ENCODE data around the gene PPM1G. TPM values are rescaled to one million over a fixed set of nuclear protein-coding genes. Genes with fewer than 3 reads are reported as not detected.

The PPM1G gene
- total RNA-seq, 1 experiment from 2014 or later = 140 TPM

GRCh38 chr2:27431395-27431794, 22.0 kb upstream of the PPM1G start:
- TF ChIP-seq, protein P1, sequence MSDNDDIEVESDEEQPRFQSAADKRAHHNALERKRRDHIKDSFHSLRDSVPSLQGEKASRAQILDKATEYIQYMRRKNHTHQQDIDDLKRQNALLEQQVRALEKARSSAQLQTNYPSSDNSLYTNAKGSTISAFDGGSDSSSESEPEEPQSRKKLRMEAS (IDR thresholded peaks at IDR 0.05) = no peak
- no peak for TF ChIP-seq ATF3 (IDR thresholded peaks at IDR 0.05)
- TF ChIP-seq, protein P2, sequence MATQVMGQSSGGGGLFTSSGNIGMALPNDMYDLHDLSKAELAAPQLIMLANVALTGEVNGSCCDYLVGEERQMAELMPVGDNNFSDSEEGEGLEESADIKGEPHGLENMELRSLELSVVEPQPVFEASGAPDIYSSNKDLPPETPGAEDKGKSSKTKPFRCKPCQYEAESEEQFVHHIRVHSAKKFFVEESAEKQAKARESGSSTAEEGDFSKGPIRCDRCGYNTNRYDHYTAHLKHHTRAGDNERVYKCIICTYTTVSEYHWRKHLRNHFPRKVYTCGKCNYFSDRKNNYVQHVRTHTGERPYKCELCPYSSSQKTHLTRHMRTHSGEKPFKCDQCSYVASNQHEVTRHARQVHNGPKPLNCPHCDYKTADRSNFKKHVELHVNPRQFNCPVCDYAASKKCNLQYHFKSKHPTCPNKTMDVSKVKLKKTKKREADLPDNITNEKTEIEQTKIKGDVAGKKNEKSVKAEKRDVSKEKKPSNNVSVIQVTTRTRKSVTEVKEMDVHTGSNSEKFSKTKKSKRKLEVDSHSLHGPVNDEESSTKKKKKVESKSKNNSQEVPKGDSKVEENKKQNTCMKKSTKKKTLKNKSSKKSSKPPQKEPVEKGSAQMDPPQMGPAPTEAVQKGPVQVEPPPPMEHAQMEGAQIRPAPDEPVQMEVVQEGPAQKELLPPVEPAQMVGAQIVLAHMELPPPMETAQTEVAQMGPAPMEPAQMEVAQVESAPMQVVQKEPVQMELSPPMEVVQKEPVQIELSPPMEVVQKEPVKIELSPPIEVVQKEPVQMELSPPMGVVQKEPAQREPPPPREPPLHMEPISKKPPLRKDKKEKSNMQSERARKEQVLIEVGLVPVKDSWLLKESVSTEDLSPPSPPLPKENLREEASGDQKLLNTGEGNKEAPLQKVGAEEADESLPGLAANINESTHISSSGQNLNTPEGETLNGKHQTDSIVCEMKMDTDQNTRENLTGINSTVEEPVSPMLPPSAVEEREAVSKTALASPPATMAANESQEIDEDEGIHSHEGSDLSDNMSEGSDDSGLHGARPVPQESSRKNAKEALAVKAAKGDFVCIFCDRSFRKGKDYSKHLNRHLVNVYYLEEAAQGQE (IDR thresholded peaks at IDR 0.05; ENCODE audit: low read depth) = no peak
- no peak for TF ChIP-seq EZH2phosphoT487 (IDR thresholded peaks at IDR 0.05; ENCODE audit: borderline replicate concordance)
- no peak for TF ChIP-seq CTCF (IDR thresholded peaks at IDR 0.05 in 2 of 3, conservative IDR thresholded peaks at IDR 0.05 in 1 of 3; ENCODE audit: borderline replicate concordance in 1 of 3, insufficient read depth in 1 of 3, low read depth in 2 of 3, low read length in 2 of 3)
- TF ChIP-seq ZBTB33 (IDR thresholded peaks at IDR 0.05; ENCODE audit: extremely low read depth, insufficient replicate concordance, low read length) = no peak
- TF ChIP-seq FOSL1 (IDR thresholded peaks at IDR 0.05; ENCODE audit: low read depth) = no peak
- no peak for TF ChIP-seq ZFX (IDR thresholded peaks at IDR 0.05)
- no peak for TF ChIP-seq YY1 (IDR thresholded peaks at IDR 0.05; ENCODE audit: extremely low read depth, insufficient replicate concordance, low read depth, low read length)
- no peak for TF ChIP-seq POLR2AphosphoS5 (IDR thresholded peaks at IDR 0.05; ENCODE audit: low read depth, low read length)
- no peak for TF ChIP-seq CEBPB (IDR thresholded peaks at IDR 0.05; ENCODE audit: low read depth)
- TF ChIP-seq POLR2A (IDR thresholded peaks at IDR 0.05; ENCODE audit: borderline replicate concordance, extremely low read depth, insufficient read depth, insufficient read length) = no peak
- no peak for TF ChIP-seq ELF1 (IDR thresholded peaks at IDR 0.05; ENCODE audit: borderline replicate concordance, low read depth)
- no peak for TF ChIP-seq CBX3 (IDR thresholded peaks at IDR 0.05; ENCODE audit: low read depth)
- Histone ChIP-seq H3K9ac (ENCODE audit: low read length) (no peak overlapping the region), H3K4me1 (ENCODE audit: control insufficient read depth in 1 of 2, insufficient read depth in 2 of 2, low read length in 2 of 2) (peaks cover 22 to 32% of the 10 kb centered on the region in 2 experiments), H3K79me2 (ENCODE audit: insufficient read depth, low read length) (peaks cover 38% of the 10 kb centered on the region), H3K36me3 (ENCODE audit: control insufficient read depth in 1 of 2, insufficient read depth in 2 of 2, low read length in 2 of 2) (peaks cover 23 to 29% of the 10 kb centered on the region in 2 experiments; a peak in 3 of 4 replicates), H2AFZ (ENCODE audit: low read depth, low read length, poor library complexity, severe bottlenecking) (no peak overlapping the region), H3K27ac (ENCODE audit: low read depth, low read length) (no peak overlapping the region), H4K20me1 (ENCODE audit: insufficient read depth) (no peaks in the 10 kb centered on the region), H3K4me2 (ENCODE audit: low read length) (no peak overlapping the region), H3K27me3 (ENCODE audit: insufficient read depth, low read length) (no peaks in the 10 kb centered on the region), H3K9me3 (ENCODE audit: control insufficient read depth in 1 of 2, insufficient read depth in 1 of 2, low read depth in 1 of 2, low read length in 2 of 2) (no peaks in the 10 kb centered on the region), H3K4me3 (replicated peaks in 1 of 2; ENCODE audit: low read depth in 1 of 2, low read length in 2 of 2) (no peak overlapping the region), H3K9me2 (ENCODE audit: insufficient read depth) (no peaks in the 10 kb centered on the region)
- ChIA-PET POLR2A (interaction anchor here (1.3 kb wide), 1 partner anchor 15 kb away, joined by 3 read pairs; no protein-coding TSS in a partner anchor), RAD21 (ENCODE audit: low non-redundant PET in 1 of 2, low total read pairs in 2 of 2, uncharacterized antibody in 2 of 2, unreplicated experiment in 2 of 2) (no interaction called here), CTCF (interaction anchor here (1.2 kb wide), 1 partner anchor 15 kb away, joined by 3 read pairs; no protein-coding TSS in a partner anchor)
- DNase-seq (ENCODE audit: low read depth, low spot score) (no peak), ATAC-seq (no peak)
- BruUV-seq (replicated peaks) = no TSS peak
- intact Hi-C loops (cut with micrococcal nuclease) = no loop called here

Measured in HCT116 (cell line).